Peyer's patch (tissue), 4 donors: ENCODE results near the gene CDK19. TPM values are rescaled to one million over a fixed set of nuclear protein-coding genes. Genes with fewer than 3 reads are reported as not detected.

Experiments
- DNase-seq, 3 donors: peaks; one replicate each; pipeline ENCODE4 v3.0.0-alpha.2; 2017 to 2019
- H3K27ac ChIP-seq, 4 donors: fragments of 200-600 bp; sonication (generic); one replicate each; pipeline ENCODE4 v1.5.1; 2016 to 2019
- H3K27me3 ChIP-seq, 2 donors: fragments of 200-600 bp; sonication (generic); one replicate each; pipeline ENCODE4 v1.5.1; 2019
- H3K36me3 ChIP-seq, 3 donors: fragments of 200-600 bp; sonication (generic); one replicate each; pipeline ENCODE4 v1.5.1; 2016 to 2019
- H3K4me1 ChIP-seq, 4 donors: fragments of 200-600 bp; sonication (generic); one replicate each; pipeline ENCODE4 v1.5.1; 2016 to 2019
- H3K4me3 ChIP-seq, 4 donors: fragments of 200-600 bp; sonication (generic); 1 replicate in 3 of 4; 2 replicates in 1 of 4; pipeline ENCODE4 v1.5.1; 2016 to 2019; ENCODE audit warnings: mild to moderate bottlenecking in 1 of 4
- H3K9me3 ChIP-seq, 4 donors: fragments of 200-600 bp; sonication (generic); one replicate each; pipeline ENCODE4 v1.5.1; 2016 to 2019; ENCODE audit warnings: mild to moderate bottlenecking in 1 of 4
- POLR2A ChIP-seq, 2 donors: fragments of 450-650 bp; IDR thresholded peaks; one replicate each; pipeline ENCODE4 v1.5.1; 2017; ENCODE audit warnings: antibody characterized with exemption in 2 of 2, mild to moderate bottlenecking in 2 of 2, moderate library complexity in 2 of 2
- total RNA-seq, 4 donors: library from RNA; depleted of rRNA; stranded (reverse); fragments of >200 nt; gene quantifications; one replicate each; pipeline ENCODE4 v1.1.0, GENCODE V29; 2016
- TF ChIP-seq, protein P1 (sequence below), 6 experiments: fragments of 450-650 bp in 4 of 6; fragments of 200-600 bp in 2 of 6; sonication (generic) in 1 of 6; IDR thresholded peaks; one replicate each; pipeline ENCODE4 v1.5.1; 2017 to 2019; ENCODE audit warnings: antibody characterized with exemption in 6 of 6, mild to moderate bottlenecking in 3 of 6, moderate library complexity in 1 of 6

Gene CDK19
- total RNA-seq, 4 donors from 2014 or later: 10.5 to 14.6 (median 12.9) TPM

DNA sequence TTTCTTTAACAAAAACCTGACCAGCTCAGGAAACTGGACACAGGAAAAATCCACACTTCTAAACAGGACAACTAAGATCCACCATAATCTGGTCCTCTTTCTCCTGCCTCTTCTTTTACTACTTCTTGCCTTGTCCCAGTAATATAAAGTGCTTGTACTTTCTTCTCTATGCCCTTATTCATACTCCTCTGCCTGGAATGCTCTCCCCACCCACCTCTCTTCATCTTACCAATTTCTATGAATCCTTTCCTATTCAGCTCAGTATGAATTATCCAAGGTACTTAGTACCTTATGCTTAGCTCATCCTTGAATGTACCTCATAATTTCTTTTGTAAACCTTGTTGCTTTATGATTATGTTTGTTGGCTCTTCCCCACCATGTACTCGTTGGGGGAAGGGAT, 159.4 kb downstream of the CDK19 start:
- no peaks in the 10 kb centered on the region for H3K4me1 ChIP-seq
- no peak for TF ChIP-seq POLR2A (IDR thresholded peaks at IDR 0.05)
- TF ChIP-seq, protein P1, sequence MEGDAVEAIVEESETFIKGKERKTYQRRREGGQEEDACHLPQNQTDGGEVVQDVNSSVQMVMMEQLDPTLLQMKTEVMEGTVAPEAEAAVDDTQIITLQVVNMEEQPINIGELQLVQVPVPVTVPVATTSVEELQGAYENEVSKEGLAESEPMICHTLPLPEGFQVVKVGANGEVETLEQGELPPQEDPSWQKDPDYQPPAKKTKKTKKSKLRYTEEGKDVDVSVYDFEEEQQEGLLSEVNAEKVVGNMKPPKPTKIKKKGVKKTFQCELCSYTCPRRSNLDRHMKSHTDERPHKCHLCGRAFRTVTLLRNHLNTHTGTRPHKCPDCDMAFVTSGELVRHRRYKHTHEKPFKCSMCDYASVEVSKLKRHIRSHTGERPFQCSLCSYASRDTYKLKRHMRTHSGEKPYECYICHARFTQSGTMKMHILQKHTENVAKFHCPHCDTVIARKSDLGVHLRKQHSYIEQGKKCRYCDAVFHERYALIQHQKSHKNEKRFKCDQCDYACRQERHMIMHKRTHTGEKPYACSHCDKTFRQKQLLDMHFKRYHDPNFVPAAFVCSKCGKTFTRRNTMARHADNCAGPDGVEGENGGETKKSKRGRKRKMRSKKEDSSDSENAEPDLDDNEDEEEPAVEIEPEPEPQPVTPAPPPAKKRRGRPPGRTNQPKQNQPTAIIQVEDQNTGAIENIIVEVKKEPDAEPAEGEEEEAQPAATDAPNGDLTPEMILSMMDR (IDR thresholded peaks at IDR 0.05): no peak
- H3K27ac ChIP-seq: no peak overlapping the region
- no peaks in the 10 kb centered on the region for H3K27me3 ChIP-seq
- H3K36me3 ChIP-seq: no peaks in the 10 kb centered on the region
- DNase-seq: no peak
- H3K9me3 ChIP-seq: no peaks in the 10 kb centered on the region
- H3K4me3 ChIP-seq: no peak overlapping the region

DNA sequence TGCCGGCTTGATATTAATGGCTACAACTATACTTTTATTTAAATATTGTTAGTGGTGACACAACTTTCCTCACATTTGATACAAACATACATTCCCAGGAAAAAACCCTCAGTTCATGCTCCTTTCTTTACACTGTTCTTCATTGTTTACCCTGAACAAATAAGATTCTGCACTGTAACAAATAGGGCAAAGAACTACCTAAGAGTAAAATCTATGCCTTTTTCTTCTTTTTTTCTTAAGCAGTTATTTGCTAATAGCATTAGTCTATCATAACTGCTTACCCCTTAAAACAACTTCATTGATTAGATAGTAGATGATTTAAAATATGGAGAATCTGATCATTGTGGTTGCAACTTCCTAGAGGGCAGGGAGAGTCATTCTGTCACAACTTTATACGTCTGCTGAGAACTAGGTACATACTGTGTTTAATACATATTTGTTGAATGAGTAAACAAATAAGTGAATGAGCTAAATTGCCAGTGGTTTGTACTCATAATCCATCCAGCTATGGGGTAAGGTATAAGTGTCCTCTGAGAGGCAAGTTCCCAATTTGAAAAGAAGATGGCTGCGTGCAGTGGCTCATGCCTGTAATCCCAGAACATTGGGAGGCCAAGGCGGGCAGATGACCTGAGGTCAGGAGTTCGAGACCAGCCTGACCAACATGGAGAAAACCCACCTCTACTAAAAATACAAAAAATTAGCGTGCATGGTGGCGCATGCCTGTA, 161.0 kb downstream of the CDK19 start:
- Histone ChIP-seq H3K36me3 (no peaks in the 10 kb centered on the region), H3K4me1 (no peaks in the 10 kb centered on the region), H3K9me3 (no peaks in the 10 kb centered on the region), H3K4me3 (no peak overlapping the region), H3K27ac (no peak overlapping the region), H3K27me3 (no peaks in the 10 kb centered on the region)
- DNase-seq: no peak
- TF ChIP-seq, protein P1 (IDR thresholded peaks at IDR 0.05): no peak
- no peak for TF ChIP-seq POLR2A (IDR thresholded peaks at IDR 0.05)

DNA sequence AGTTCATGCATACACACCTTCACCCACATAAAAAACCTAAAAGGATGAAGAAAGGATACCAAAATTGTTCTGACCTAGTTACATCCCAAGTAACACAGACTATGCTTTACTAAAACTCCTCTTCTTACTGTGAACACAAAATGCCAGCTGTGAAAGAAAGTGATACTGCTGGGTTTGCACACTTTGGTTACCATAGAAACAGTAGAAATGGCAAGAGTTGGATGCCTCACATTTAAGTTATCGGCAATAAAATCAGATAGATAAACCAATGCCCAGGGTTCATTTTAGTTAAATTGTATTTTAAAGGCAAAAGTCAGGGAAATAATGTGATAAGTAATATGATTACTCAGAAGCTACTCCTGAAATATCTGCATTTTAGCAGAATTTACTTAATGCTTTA, 161.9 kb downstream of the CDK19 start:
- Histone ChIP-seq H3K4me3 (no peak overlapping the region), H3K4me1 (no peaks in the 10 kb centered on the region), H3K9me3 (no peaks in the 10 kb centered on the region), H3K27me3 (no peaks in the 10 kb centered on the region), H3K27ac (no peak overlapping the region), H3K36me3 (no peaks in the 10 kb centered on the region)
- TF ChIP-seq, protein P1 (IDR thresholded peaks at IDR 0.05): no peak
- no peak for TF ChIP-seq POLR2A (IDR thresholded peaks at IDR 0.05)
- DNase-seq: no peak

DNA sequence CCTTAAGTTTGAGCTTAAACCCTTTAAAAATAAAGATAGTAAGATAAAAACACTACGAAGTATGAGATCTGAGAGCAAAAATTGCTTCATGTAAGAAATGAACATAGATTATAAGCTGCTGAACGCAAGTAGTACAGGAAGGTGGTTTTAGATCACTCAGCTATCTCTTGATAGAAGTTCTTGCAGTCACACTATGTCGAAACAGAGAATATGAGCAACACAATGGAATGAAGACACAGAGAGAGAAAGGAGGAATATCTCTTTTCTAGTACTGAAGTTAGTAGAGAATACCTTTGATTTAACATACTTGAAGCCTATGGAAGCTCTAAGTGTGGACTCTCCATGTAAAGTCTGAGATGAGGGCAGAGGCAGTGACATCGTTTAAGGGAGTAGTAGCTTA, 162.7 kb downstream of the CDK19 start:
- no peak for DNase-seq
- TF ChIP-seq, protein P1 (IDR thresholded peaks at IDR 0.05): no peak
- no peak for TF ChIP-seq POLR2A (IDR thresholded peaks at IDR 0.05)
- H3K27ac ChIP-seq: no peak overlapping the region
- H3K27me3 ChIP-seq: no peaks in the 10 kb centered on the region
- H3K4me3 ChIP-seq: no peak overlapping the region
- H3K9me3 ChIP-seq: no peaks in the 10 kb centered on the region
- no peaks in the 10 kb centered on the region for H3K36me3 ChIP-seq
- no peaks in the 10 kb centered on the region for H3K4me1 ChIP-seq

DNA sequence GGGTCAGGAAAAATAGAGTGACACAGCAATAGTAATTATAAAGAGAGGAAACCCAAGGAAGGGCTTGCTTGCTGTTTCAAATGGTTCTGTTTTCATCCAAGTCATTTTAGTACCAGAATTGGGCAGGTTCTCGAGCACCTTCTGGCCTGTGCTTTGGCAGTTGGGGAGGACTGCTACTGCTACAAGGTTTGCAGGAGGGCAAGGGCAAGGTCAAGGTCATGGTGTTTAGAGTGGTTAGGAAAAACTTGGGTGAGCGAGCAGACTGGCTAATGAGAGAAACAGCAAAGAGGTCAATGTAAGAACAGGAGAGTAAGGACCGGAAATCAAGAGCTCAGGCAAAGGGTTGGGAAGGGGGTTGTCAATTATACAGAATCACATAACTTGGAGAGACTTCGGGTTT, 164.5 kb downstream of the CDK19 start:
- DNase-seq: no peak
- Histone ChIP-seq H3K4me3 (no peak overlapping the region), H3K36me3 (peaks cover 0 to 8% (median 0%) of the 10 kb centered on the region in 3 donors), H3K4me1 (no peaks in the 10 kb centered on the region), H3K9me3 (no peaks in the 10 kb centered on the region), H3K27ac (no peak overlapping the region), H3K27me3 (no peaks in the 10 kb centered on the region)
- no peak for TF ChIP-seq POLR2A (IDR thresholded peaks at IDR 0.05)
- TF ChIP-seq, protein P1 (IDR thresholded peaks at IDR 0.05): no peak
